C4-2B (cell line): ENCODE results near the gene LRRC4.
A peak's percentile ranks its signal among the peaks of the same experiment; 100 is the strongest.

Experiments used
- H3K27ac ChIP-seq: fragments of 450-650 bp; 2 replicates; pipeline ENCODE4 v1.5.1; 2017
- ZFX ChIP-seq: fragments of 450-650 bp; IDR thresholded peaks from 2 replicates; pipeline ENCODE4 v1.6.1; 2017
- TF ChIP-seq, protein P1 (sequence below): fragments of 450-650 bp; conservative IDR thresholded peaks from 2 replicates; pipeline ENCODE4 v1.5.1; 2017; ENCODE audit warnings: mild to moderate bottlenecking

The LRRC4 gene

DNA sequence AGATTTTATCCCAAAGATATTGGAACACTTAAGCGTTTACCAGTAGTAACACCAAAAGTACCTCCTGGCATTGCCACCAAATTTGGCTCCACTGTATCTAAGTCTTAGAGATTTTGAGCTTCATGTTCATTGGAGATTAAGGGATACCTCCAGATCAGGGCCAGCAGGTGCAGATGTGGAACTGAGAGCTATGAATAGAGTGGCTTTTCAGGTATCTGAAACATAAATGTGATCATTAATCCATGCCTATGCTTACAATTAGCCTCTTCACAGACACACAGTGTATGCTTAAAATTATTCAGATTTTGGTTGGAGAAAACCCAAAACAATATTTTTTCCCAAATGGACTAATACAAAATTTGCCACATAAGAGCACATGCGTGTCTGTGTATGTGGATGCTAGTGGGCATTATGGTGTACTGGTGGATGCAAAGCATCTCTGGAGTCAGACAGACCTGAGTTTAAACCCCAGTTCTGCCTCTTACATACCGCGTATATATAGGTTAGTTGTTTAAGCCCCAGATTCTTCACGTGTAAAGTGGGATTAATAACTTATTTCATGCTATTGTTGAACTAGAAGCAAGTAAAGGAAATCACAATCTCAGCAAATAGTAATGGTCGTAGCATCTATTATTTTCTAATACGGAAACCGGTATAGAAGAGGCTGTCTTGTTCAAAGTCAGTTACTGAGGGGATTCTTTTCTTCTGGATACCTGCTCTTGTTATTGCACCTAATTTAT, 6.8 kb upstream of the LRRC4 start:
- no peak for TF ChIP-seq ZFX
- TF ChIP-seq, protein P1, sequence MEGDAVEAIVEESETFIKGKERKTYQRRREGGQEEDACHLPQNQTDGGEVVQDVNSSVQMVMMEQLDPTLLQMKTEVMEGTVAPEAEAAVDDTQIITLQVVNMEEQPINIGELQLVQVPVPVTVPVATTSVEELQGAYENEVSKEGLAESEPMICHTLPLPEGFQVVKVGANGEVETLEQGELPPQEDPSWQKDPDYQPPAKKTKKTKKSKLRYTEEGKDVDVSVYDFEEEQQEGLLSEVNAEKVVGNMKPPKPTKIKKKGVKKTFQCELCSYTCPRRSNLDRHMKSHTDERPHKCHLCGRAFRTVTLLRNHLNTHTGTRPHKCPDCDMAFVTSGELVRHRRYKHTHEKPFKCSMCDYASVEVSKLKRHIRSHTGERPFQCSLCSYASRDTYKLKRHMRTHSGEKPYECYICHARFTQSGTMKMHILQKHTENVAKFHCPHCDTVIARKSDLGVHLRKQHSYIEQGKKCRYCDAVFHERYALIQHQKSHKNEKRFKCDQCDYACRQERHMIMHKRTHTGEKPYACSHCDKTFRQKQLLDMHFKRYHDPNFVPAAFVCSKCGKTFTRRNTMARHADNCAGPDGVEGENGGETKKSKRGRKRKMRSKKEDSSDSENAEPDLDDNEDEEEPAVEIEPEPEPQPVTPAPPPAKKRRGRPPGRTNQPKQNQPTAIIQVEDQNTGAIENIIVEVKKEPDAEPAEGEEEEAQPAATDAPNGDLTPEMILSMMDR, result no peak
- no peak overlapping the region for H3K27ac ChIP-seq

DNA sequence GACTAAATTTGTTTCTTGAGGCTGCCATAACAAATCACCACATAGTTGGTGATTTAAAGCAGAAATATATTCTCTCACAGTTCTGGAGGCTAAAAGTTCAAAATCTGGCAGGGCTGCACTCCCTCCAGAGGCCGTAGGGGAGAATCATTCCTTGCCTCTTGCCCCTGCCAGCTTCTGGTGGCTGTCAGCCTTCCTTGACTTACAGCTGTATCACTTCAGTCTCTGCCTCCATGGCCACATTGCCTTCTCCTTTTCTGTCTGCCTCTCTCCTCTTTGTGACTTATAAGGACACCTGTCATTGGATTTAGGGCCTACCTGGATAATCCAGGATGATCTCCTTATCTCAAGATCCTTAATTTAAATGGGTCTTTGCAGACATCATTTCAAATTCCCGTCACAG, 5.8 kb upstream of the LRRC4 start:
- TF ChIP-seq, protein P1, result no peak
- TF ChIP-seq ZFX, result no peak
- H3K27ac ChIP-seq, result no peak overlapping the region

DNA sequence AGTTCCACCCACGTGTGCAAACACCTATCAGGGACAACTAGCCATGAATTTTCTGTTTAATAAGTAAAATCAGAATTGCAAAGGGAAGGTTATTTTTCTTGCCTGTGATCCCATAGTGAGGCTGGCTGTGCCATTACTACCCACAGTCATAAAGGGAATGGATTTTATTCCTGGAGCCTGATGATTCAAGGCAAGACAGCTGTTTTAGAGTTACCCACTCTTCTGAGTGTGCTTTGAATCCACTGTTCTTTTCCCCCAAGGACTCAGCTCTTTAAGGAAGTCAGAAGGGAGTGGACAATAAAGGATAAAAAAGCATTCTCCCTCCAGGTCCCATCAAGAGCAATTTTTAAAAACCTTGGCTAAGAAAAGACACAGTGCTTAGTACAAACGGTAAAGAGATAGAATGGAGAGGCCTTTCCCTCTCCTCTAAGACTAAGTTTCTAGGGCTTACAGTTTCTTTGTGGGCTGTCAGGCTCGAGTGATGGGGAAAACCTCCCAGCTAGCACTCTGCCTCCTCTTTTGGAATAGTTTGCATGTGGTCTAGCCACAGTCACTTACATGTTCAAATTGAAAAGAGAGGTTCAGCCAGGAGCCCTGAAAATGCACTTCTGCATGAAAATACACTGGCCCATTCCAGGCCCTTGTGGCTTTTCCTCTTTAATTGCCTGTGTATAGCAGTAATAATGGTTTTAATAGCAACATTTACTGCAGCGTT, 5.1 kb upstream of the LRRC4 start:
- H3K27ac ChIP-seq, result no peak overlapping the region
- TF ChIP-seq, protein P1, result no peak
- TF ChIP-seq ZFX, result no peak

DNA sequence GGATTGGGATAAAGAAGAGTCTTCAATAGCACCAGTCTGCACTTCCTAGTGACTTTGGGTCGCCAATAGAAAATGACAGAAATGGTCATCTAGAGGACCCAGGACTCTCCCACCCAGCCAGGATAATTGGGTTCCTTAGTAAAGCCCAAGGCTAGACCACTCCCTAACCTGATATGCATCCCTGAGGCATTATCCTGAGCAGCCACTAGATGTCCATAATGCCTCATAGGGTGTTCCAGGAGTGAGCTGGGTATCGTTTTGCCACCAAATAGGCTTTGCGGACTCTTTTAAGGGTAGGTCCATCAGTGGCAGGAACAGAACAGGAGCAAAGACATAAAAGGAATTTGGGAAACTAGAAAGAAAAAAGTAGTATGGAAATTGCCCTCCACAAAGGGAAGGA, 4.5 kb upstream of the LRRC4 start:
- no peak overlapping the region for H3K27ac ChIP-seq
- TF ChIP-seq, protein P1, result peak; percentile 49; the same call in 1 of the 2 replicates
- no peak for TF ChIP-seq ZFX

DNA sequence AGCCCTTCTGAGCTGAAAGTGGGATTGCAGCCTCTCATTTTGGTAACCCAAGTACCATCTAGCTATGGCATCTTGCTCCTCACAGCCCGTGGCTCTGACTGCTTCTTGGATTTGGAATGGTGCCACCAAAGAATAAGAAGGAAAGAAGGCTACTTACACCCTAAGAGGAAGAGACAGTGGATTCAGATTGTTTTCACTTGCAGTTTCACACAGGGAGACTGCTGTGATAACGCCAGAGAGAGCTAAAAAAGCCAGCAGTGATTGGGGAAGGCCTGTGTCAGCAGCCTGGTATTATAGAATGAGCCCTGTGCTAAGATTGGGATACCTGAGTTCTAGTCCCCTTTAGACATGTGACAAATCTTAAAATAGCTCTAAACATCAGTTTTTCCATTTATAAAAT, 3.6 kb upstream of the LRRC4 start:
- H3K27ac ChIP-seq, result no peak overlapping the region
- TF ChIP-seq, protein P1, result no peak
- TF ChIP-seq ZFX, result no peak

DNA sequence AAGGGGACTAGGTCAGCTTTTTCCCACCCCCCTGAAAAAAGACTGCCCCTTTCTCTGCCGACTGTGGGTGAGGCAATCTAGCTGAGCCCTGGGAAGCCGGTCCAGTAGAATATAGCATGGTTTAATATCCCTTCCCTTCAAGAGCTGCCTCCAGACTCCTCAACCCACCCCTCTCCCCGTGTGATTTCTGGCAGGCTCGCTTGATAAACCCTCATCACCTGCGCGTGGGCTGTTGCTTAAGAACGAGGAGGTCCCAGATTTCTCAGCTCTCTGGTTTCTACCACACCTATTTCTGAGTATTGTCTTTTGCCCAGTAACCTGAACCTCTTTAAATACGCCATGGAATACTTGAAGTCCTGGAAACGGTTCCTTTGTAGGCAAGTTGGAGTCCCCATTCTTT, 2.0 kb upstream of the LRRC4 start:
- H3K27ac ChIP-seq, result no peak overlapping the region
- no peak for TF ChIP-seq ZFX
- TF ChIP-seq, protein P1, result no peak

DNA sequence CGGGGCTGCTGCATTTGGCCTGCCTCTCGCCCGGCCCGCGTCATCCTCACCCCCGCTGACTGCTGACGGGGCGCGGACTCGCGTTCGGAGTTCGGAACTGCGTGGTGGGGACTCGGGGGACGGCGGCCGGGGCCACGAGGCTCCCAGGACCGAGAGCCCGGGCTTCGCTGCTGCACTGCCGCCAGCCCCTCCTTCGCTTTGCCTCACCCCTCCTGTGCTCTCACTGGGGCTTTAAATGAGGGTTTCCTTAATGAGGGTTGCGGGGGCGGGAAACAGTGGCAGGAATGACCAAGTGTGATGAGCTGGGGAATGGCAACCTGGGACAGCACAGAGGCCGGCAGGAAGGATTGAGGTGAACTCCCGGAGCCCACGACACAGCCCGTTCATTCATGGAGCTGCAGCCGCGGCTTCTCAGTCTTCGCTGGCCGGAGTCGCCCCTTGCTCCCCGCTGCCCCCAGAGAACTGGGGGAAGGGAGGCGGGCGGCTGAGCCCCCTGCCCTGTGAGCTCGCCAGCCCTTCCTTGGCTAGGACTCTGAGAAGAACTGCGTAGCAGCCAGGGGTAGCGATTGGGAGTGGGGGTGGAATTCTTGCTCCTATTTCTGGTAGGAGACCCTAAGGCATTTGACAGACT, 1.5 kb upstream of the LRRC4 start:
- no peak overlapping the region for H3K27ac ChIP-seq
- TF ChIP-seq ZFX, result no peak
